Measurements from ENCODE around the gene ERBIN. TPM values are rescaled to one million over a fixed set of nuclear protein-coding genes. Genes with fewer than 3 reads are reported as not detected.

The ERBIN gene
- total and polyA plus RNA-seq, 7 donors: 31.9 to 101 (median 64.9) TPM

- intact Hi-C loops (cut with DNase I): no loop called here
- no peak for TF ChIP-seq POLR2A (IDR thresholded peaks at IDR 0.05)
- Histone ChIP-seq H3K36me3 (no peaks in the 10 kb centered on the region), H3K27ac (no peak overlapping the region), H3K4me1 (no peaks in the 10 kb centered on the region), H3K9me3 (no peaks in the 10 kb centered on the region), H3K4me3 (no peak overlapping the region), H3K27me3 (no peaks in the 10 kb centered on the region)
- DNase-seq: no peak
- WGBS, 2 donors: 68 to 86% methylated on average over 9 of the region's 9 CpGs
These were observed 32.5 kb upstream of the ERBIN start for GRCh38 chr5:65893749-65894430.

DNA sequence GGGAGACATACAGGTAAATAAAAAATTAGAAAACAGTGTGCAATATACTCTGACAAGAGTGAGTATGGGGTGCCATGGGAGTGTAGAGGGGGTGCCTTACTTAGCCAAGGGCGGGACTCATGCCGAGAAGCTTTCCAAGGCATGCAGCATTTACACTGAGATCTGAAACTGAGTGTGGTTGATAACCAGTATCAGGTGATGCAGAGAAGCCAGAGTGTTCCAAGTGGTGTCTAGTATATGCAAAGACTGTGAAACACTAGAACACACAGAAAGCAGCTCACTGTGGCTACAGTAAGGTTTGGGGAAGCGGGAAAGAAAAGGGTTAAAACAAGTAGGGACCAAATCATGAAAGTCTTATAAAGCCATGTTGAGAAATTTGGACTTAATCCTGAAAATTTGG, 30.5 kb upstream of the ERBIN start:
- TF ChIP-seq CTCF (IDR thresholded peaks at IDR 0.05) (no peak), POLR2AphosphoS5 (IDR thresholded peaks at IDR 0.05) (no peak), POLR2A (IDR thresholded peaks at IDR 0.05) (no peak), EP300 (IDR thresholded peaks at IDR 0.05) (no peak)
- Histone ChIP-seq H3K4me1 (no peaks in the 10 kb centered on the region), H3K36me3 (no peaks in the 10 kb centered on the region), H3K27ac (no peak overlapping the region), H3K27me3 (no peaks in the 10 kb centered on the region), H3K4me3 (no peak overlapping the region), H3K9me3 (no peaks in the 10 kb centered on the region)
- intact Hi-C loops (cut with DNase I): no loop called here
- no peak for DNase-seq
- WGBS, 2 donors: 89 to 92% methylated on average over 3 of the region's 3 CpGs

DNA sequence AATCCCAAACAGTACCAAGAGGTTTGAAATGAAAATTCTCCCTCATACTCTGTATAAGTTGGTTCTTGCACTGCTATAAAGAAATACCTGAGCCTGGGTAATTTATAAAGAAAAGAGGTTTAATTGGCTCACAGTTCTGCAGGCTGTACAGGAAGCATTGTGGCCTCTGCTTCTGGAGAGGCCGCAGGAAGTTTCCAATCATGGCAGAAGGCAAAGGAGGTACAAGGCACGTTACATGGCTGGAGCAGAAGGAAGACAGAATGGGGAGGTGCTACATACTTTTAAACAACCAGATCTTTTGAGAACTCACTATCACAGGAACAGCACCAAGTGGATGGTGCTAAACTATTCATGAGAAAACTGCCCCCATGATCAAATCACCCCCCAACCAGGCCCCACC, 25.6 kb upstream of the ERBIN start:
- Histone ChIP-seq H3K4me1 (no peaks in the 10 kb centered on the region), H3K4me3 (no peak overlapping the region), H3K9me3 (no peaks in the 10 kb centered on the region), H3K36me3 (no peaks in the 10 kb centered on the region), H3K27ac (no peak overlapping the region), H3K27me3 (no peaks in the 10 kb centered on the region)
- intact Hi-C loops (cut with DNase I): no loop called here
- TF ChIP-seq CTCF (IDR thresholded peaks at IDR 0.05) (no peak), POLR2AphosphoS5 (IDR thresholded peaks at IDR 0.05) (no peak), EP300 (IDR thresholded peaks at IDR 0.05) (no peak), POLR2A (IDR thresholded peaks at IDR 0.05) (no peak)
- WGBS, 2 donors: 85 to 86% methylated on average over 2 of the region's 2 CpGs
- DNase-seq: no peak

DNA sequence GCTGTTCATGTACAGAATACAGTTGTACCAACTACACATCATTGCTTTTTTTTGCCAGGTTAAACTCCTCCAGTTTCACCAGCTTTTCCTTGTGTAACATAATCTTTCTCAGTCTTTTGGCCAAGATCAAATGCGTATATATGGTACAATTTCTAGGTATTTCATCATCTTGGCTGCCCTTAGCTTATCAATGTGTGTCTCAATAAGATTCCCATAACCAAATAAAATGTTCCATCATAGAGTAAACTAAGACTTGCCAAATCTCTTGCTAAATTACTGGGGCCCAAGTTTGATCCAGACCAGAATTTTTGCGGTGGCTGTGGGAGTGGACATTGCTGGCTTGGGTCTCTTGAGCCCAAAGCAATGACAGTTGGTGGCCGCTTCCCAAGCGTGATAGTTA, 24.3 kb upstream of the ERBIN start:
- Histone ChIP-seq H3K4me3 (no peak overlapping the region), H3K36me3 (no peaks in the 10 kb centered on the region), H3K27me3 (no peaks in the 10 kb centered on the region), H3K4me1 (no peaks in the 10 kb centered on the region), H3K9me3 (no peaks in the 10 kb centered on the region), H3K27ac (no peak overlapping the region)
- DNase-seq: no peak
- intact Hi-C loops (cut with DNase I): no loop called here
- TF ChIP-seq CTCF (IDR thresholded peaks at IDR 0.05): no peak
- no peak for TF ChIP-seq EP300 (IDR thresholded peaks at IDR 0.05)
- TF ChIP-seq POLR2A (IDR thresholded peaks at IDR 0.05): no peak
- no peak for TF ChIP-seq POLR2AphosphoS5 (IDR thresholded peaks at IDR 0.05)
- 91 to 97% methylated on average over 4 of the region's 4 CpGs for WGBS, 2 donors

- 93 to 94% methylated on average over 1 of the region's 1 CpG for WGBS, 2 donors
- intact Hi-C loops (cut with DNase I): no loop called here
- Histone ChIP-seq H3K36me3 (no peaks in the 10 kb centered on the region), H3K9me3 (no peaks in the 10 kb centered on the region), H3K27me3 (no peaks in the 10 kb centered on the region), H3K27ac (no peak overlapping the region), H3K4me1 (no peaks in the 10 kb centered on the region), H3K4me3 (no peak overlapping the region)
- TF ChIP-seq POLR2A (IDR thresholded peaks at IDR 0.05) (no peak), CTCF (IDR thresholded peaks at IDR 0.05) (no peak), POLR2AphosphoS5 (IDR thresholded peaks at IDR 0.05) (no peak), EP300 (IDR thresholded peaks at IDR 0.05) (no peak)
- no peak for DNase-seq
These were observed 22.8 kb upstream of the ERBIN start for GRCh38 chr5:65903581-65903980.
